Inferior parietal cortex (tissue), 1 donor: ENCODE results near the gene GAL3ST3.

ENCODE experiments used
- DNase-seq: peaks from one replicate; pipeline ENCODE4 v3.0.0-alpha.2; 2016; ENCODE audit errors: extremely low spot score

Gene GAL3ST3

DNA sequence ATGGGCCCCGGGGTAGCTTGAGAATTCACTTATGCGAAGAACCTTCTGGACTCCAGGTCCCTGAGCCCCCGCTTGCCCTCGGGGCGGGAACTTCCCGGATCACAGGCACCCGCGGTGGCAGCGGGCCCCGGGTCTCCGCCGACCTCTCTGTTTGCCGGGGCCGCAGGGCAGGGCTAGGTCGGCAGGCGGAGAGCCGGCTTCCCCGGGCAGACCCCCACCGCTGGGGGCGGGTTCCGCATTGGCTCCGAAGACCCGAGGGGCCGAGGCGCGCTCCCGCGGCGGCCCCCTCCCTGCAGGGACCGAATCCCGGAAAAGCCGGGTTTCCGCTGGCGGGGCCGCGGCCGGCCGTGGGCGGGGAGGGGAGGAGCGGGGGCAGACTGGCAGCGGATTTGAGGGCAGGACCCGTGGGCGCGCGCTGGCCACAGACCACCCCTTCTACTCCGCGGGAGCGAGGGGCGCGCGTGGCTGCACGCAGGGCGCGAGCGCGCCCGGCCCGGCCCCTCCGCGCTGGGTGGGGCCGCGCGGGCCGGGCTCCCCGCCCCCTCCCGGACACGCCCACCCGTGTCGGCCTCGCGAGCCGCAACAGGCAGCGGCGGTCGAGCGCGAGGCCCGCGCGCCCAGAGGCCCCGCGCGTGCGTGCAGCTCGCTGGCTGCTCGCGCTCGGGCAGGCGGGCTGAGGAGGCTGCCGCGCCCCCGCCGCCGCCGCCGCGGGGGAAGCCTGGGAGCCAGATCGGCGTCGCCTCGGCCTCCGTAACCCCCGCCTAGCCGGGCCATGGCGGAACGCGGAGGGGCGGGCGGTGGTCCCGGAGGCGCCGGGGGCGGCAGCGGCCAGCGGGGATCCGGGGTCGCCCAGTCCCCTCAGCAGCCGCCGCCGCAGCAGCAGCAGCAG is 21.0 kb upstream of the GAL3ST3 start, which contains the start of gene PACS1:
PACS1 (plus strand) TSS at position 558 of the 889 bp plus-strand sequence; CDS start at position 773, 215 bp downstream.
- DNase-seq = peak; percentile 54

GRCh38 chr11:66068923-66069714 is 20.2 kb upstream of the GAL3ST3 start:
- no peak for DNase-seq

DNA sequence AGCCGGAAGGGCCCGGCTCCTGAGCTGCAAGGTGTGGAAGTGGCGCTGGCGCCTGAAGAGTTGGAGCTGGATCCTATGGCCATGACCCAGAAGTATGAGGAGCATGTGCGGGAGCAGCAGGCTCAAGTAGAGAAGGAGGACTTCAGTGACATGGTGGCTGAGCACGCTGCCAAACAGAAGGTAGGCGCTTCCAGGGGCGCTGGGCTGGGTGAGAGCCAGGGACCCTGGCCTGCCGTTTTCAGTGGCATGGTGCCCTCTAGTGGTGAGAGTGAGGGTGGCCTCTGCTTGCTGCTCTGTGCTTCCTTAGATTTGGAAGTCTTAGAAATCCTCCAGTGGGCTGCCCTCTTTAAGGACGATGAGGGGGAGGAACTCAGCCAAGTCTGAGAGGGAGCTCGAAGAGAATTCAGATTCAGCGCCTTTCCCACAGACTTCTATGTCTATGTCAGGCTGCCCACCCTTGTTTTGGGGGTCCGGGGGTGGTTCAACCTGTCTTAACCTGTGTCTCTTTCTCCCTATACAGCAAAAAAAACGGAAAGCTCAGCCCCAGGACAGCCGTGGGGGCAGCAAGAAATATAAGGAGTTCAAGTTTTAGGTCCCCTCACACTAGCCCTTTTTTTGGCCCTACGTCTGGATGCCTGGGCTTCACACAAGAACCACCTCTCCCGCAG is 19.3 kb upstream of the GAL3ST3 start:
- peak; percentile 72 for DNase-seq

DNA sequence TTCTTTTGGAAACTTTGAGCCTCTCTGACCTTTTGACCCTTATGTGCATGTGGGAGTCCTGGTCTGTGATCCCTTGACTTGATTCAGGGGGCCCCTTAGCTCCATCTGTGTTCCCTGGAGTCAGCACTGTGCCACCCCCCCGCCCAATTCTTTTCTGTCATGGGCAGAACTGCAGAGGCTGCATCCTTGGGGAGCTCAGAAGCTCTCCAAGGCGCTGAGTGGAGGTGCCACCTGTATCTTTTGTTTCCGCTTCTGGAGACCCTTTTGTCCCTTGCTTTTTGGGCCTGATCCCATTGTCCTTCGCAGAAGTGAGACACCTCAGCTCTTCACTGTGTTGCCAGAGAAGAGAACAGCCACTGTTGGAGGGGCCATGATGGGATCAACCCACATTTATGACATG is 18.7 kb upstream of the GAL3ST3 start:
- no peak for DNase-seq

DNA sequence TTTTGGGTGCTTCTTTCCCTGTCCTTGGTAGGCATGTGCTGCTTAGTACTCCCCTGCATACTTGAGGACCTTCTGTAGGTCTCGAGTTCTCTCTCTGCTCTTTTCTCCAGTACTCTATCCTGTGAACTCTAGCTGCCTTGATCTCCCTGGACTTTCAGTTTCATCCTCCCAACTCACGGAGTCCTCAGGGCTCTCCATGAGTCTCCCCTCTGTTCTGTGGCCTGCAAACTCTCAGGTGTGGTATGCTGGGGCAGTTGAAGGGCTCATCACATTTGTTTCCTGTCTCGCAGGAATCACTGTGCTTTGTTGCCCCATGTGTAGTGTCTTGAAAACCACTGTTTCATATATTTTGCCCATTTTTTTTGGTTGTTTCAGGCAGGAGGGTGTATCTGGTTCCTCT is 17.8 kb upstream of the GAL3ST3 start:
- no peak for DNase-seq

DNA sequence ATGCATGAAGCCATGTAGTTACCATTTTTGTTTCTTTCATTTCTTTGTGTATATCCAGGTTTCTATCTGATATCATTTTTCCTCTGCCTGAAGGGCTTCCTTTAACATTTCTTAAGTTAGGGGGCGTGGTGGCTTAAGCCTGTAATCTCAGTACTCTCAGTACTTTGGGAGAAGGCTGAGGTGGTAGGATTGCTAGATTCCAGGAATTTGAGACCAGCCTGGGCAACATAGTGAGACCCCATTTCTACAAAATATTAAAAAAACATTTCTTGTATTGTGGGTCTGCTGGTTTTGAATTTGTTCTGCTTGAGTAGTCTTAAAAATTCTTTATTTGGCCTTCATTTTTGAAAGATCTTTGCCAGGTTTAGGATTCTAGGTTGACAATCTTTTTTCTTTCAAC is 15.6 kb upstream of the GAL3ST3 start:
- no peak for DNase-seq

- DNase-seq = no peak
These were observed 14.9 kb upstream of the GAL3ST3 start for GRCh38 chr11:66063900-66064299.

- DNase-seq = no peak
These were observed 13.4 kb upstream of the GAL3ST3 start for GRCh38 chr11:66062408-66062807.

DNA sequence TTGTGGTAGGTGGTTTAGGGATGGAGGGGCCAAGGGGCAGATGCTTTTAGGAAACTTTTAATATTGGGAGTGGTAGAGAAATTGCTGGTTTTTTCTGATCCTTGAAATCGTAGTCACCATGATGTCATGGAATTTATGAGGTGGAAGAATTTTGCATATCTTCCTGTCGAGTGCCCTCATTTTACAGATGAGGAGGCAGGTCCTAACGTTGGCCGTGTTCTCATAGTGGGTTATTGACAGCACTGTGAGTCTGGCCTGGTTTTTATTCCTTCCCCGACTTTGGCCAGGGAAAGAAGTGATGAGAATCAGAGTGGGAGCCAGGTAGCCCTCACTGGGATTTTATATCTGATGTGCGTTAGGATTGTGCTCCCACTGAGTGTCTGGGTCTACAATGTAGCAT is 12.3 kb upstream of the GAL3ST3 start:
- no peak for DNase-seq

DNA sequence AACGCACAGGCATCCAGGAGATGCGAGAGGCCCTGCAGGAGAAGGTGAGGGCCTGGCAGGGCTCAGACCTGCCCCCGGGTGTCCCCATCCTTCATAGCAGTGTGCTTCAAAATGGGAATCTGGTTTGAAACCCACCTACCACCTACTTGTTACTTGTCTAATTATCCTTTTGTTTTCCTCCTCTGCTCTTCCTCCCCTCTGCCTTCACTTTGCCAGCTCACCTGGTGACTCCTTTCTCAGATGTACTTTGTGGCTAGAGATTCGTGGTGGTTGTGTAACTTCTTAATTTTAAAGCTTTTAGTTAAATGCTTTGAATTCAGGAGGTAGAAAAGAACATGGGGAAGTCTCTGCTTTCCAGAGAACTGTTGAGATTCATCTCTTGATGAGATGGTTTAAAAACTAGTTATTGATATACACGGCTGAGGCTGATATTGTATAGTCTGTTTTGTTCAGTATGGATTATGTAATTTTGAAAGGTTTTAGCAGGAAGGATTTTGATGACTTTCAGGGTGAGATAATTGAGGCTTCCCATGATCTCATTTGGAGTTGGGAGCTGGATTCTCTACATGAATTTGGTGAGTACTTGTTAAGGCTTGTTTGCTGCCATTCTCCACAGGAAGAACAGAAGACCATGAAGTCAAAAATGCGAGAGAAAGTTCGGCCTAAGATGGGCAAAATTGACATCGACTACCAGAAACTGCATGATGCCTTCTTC is 11.2 kb upstream of the GAL3ST3 start:
- DNase-seq = no peak

GRCh38 chr11:66056501-66056900 is 7.5 kb upstream of the GAL3ST3 start:
- DNase-seq = no peak

DNA sequence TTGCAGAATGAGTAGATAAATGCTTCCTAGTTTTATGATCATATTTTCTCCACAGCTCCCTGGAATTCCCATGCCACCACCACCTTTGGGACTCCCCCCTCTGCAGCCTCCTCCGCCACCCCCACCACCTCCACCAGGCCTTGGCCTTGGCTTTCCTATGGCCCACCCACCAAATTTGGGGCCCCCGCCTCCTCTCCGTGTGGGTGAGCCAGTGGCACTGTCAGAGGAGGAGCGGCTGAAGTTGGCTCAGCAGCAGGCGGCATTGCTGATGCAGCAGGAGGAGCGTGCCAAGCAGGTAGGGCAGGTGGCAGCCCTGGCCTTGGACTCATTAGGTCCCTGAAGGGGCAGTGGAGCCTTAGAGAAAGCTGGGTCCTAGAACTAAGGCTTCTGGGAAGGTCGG is 6.1 kb upstream of the GAL3ST3 start:
- no peak for DNase-seq

GRCh38 chr11:66052664-66052982 is 3.7 kb upstream of the GAL3ST3 start:
- no peak for DNase-seq

DNA sequence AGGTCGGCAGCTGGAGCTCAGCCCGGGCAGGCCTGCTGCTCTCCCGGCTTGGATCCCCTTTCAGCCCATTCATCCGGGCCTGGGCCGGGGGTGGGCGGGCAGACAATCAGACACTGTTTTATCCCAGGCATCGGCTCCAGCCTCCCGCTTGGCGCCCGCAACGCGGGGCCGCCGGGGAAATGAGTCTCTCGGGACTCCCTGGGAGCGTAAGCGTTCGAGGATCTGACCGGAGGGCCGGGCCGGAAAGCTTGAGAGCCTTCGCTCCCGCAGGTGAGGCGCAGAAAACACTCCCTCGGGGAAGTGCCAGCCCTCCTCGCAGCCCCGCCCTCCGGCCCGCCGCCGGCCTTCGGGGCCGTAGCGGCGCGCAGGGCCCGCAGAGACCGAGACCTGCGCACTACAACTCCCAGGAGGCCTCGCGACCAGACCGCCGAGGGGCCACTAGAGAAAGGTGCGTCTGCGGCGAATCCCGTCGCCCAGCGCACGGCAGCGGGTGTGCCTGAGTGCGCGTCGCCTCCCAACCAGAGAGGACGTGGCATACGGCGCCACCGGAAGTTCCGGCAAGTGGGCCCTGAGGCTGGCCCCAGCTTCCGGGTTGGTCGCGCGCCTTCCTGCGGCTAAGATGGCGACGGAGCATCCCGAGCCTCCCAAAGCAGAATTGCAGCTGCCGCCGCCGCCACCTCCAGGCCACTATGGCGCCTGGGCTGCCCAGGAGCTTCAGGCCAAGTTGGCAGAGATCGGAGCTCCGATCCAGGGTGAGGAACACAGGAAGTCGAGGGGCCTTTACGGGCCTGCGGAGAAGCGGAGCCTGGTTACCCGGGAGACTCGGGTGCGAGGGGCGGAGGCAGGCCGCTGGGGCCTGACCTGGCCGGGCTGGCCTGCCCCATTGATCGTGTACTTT is 3.1 kb upstream of the GAL3ST3 start, which contains the start of gene SF3B2:
SF3B2 (plus strand) TSS at position 599 of the 898 bp plus-strand sequence; CDS start at position 620, 21 bp downstream.
- peak; percentile 97 for DNase-seq

- no peak for DNase-seq
These were observed 2.4 kb upstream of the GAL3ST3 start for GRCh38 chr11:66051371-66051765.

GRCh38 chr11:66050581-66051231 is 1.7 kb upstream of the GAL3ST3 start:
- DNase-seq = no peak

DNA sequence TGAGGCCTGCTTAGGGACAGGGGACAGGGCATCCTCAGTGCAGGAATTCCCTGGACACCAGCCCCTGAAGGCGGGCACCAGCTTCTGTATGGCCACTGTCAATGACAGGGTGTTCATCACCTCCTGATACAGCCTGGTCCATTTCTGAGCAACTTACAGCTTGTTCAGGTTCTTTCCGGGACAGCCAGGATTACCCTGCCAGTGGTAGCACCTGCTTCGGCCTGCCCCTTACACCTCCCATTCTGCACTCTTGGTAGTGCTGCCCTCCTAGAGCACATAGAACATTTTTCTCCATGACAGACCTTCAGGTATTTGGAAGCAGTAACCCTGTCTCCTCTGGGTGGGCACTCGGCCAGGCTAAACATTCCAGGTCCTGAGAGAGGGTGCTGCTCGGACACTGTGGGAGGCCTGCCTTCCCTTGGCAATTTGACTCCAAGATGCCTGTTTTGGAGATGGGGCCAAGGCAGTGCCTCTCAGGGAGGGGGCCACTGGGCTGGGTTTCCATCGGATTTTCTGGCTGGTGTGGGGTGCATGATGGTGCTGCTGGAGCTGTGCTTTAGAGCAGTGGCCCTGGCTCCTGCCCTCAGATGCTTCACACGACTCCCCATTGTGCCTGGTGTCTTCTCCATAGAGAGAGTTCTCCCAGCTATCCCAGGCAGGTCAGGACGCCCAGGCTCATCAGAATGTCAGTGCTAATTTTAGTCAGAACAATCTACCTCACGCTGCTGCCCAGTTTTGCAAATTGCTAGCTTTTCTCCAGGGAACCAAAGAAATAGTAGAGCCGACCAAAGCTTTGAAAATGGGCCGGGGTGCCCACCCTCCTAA is 1.2 kb downstream of the GAL3ST3 start:
- DNase-seq = no peak

DNA sequence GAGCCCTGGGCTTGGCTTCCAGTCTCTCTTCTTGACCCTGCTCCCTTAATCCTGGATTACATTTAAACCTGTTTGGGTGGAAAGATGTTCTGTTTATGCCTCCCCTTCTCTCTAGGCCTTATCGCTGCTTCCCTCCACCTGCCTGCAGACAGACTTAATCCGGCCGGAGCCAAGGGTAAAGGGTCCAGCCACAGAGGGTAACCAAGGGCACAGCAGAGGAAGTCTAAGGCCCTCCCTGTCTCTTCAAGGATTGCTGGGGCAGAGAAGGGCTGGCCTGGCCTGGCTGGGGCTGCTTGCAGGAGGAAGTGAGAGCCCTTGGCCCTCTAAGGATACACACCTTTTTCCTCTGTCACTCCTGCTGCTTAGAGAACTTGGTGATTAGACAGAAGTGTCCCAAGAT is 2.1 kb downstream of the GAL3ST3 start:
- DNase-seq = no peak

DNA sequence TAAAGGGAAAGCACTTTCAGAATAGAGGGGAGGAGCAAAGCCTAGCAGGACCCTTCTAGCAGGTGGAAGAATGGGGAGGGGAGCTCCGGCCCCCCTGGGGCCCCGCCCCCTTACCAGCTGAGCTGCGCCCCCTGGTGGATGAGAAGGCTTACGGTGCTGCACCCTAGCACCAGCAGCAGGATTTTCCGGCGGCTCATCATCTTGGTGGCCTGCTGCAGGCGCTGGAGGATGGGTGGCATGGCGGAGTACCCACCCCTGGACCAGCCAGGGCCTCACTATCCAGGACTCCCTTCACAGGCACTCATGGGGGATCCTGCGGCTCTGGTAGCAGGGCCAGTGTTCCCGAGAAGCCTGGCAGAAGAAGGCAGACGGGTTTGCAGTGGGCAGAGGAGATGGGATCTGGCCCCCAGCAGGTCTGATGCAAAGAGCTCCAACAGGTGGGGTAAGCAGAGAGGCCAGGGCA is 3.8 kb downstream of the GAL3ST3 start:
- peak; percentile 82 for DNase-seq
